ENCODE data around the gene TATDN2. TPM values are rescaled to one million over a fixed set of nuclear protein-coding genes. Genes with fewer than 3 reads are reported as not detected.

The TATDN2 gene
- total and polyA plus RNA-seq, 2 experiments from 2014 or later = 9.3 to 22.6 TPM

GRCh38 chr3:10279384-10280176, 31.3 kb downstream of the TATDN2 start:
- TF ChIP-seq EZH2phosphoT487 (IDR thresholded peaks at IDR 0.05; ENCODE audit: low read depth, severe bottlenecking, unreplicated experiment) = no peak
- TF ChIP-seq, protein P1, sequence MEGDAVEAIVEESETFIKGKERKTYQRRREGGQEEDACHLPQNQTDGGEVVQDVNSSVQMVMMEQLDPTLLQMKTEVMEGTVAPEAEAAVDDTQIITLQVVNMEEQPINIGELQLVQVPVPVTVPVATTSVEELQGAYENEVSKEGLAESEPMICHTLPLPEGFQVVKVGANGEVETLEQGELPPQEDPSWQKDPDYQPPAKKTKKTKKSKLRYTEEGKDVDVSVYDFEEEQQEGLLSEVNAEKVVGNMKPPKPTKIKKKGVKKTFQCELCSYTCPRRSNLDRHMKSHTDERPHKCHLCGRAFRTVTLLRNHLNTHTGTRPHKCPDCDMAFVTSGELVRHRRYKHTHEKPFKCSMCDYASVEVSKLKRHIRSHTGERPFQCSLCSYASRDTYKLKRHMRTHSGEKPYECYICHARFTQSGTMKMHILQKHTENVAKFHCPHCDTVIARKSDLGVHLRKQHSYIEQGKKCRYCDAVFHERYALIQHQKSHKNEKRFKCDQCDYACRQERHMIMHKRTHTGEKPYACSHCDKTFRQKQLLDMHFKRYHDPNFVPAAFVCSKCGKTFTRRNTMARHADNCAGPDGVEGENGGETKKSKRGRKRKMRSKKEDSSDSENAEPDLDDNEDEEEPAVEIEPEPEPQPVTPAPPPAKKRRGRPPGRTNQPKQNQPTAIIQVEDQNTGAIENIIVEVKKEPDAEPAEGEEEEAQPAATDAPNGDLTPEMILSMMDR (IDR thresholded peaks at IDR 0.05; ENCODE audit: poor library complexity) = no peak
- TF ChIP-seq EZH2 (IDR thresholded peaks at IDR 0.05; ENCODE audit: borderline replicate concordance) = no peak
- no peak overlapping the region for H3K4me2 ChIP-seq
- H3K27ac ChIP-seq = no peak overlapping the region
- 96% methylated on average over 13 of the region's 13 CpGs for WGBS (ENCODE audit: low lambda C conversion rate, missing lambda C conversion rate)
- H3K36me3 ChIP-seq (replicated peaks; ENCODE audit: insufficient read depth, low read depth) = no peaks in the 10 kb centered on the region
- no peak overlapping the region for H3K4me3 ChIP-seq
- no peak overlapping the region for H2AFZ ChIP-seq
- no peaks in the 10 kb centered on the region for H3K9me2 ChIP-seq (replicated peaks; ENCODE audit: insufficient read depth)
- H3K27me3 ChIP-seq = no peaks in the 10 kb centered on the region
- H3K4me1 ChIP-seq (ENCODE audit: insufficient read depth) = no peaks in the 10 kb centered on the region
- peaks cover 5% of the 10 kb centered on the region for H4K20me1 ChIP-seq (ENCODE audit: insufficient read depth, poor library complexity, severe bottlenecking)
- no peaks in the 10 kb centered on the region for H3K9me3 ChIP-seq (ENCODE audit: low read depth)
- peaks cover 22% of the 10 kb centered on the region for H3K79me2 ChIP-seq
- DNase-seq (ENCODE audit: low spot score) = no peak

DNA sequence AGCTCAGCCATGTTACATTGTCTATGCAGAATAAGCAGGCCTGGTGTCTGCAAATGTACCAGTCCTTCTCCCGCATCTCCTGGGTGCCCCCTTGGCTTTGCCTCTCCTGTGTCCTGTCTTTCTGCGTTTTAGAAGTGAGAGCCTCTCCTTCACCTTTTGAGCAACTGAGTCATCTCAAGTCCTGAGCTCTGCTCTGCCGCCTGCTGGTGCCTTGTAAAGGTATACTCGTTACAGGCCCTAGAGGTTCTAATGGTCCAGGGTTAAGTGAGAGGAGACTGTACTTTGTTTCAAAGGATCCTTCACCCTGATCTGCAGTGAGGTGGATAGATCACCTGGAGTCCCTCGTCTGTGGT, 31.9 kb downstream of the TATDN2 start:
- H3K79me2 ChIP-seq = peaks cover 17% of the 10 kb centered on the region
- H3K9me3 ChIP-seq (ENCODE audit: low read depth) = no peaks in the 10 kb centered on the region
- no peaks in the 10 kb centered on the region for H3K9me2 ChIP-seq (replicated peaks; ENCODE audit: insufficient read depth)
- no peaks in the 10 kb centered on the region for H3K27me3 ChIP-seq
- no peaks in the 10 kb centered on the region for H3K36me3 ChIP-seq (replicated peaks; ENCODE audit: insufficient read depth, low read depth)
- no peak overlapping the region for H3K4me3 ChIP-seq
- H3K4me1 ChIP-seq (ENCODE audit: insufficient read depth) = no peaks in the 10 kb centered on the region
- H4K20me1 ChIP-seq (ENCODE audit: insufficient read depth, poor library complexity, severe bottlenecking) = peaks cover 5% of the 10 kb centered on the region
- TF ChIP-seq, protein P1 (IDR thresholded peaks at IDR 0.05; ENCODE audit: poor library complexity) = no peak
- TF ChIP-seq EZH2phosphoT487 (IDR thresholded peaks at IDR 0.05; ENCODE audit: low read depth, severe bottlenecking, unreplicated experiment) (no peak), EZH2 (IDR thresholded peaks at IDR 0.05; ENCODE audit: borderline replicate concordance) (no peak)
- no peak overlapping the region for H3K27ac ChIP-seq
- no peak overlapping the region for H3K4me2 ChIP-seq
- 83% methylated on average over 5 of the region's 5 CpGs for WGBS (ENCODE audit: low lambda C conversion rate, missing lambda C conversion rate)
- DNase-seq (ENCODE audit: low spot score) = no peak
- no peak overlapping the region for H2AFZ ChIP-seq

DNA sequence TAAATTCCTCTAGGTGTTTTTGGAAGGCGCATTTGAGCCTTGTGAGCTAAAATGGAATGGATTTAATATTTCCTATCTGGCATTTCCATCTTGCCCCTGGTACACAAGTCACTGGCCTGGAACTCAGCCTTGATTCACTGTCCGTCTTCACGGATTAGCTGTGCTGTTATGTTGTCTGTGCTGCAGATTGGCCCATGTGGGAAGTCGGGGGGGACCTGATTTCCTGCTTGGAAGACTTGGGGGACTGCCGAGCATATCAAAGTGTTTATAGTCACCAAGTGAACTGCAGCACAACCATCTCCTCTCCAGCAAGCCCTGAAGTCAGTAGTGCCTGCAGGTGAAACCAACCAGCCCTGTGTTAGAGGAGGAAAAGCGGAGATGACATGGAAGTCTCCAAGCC, 32.3 kb downstream of the TATDN2 start:
- Histone ChIP-seq H3K9me3 (ENCODE audit: low read depth) (no peaks in the 10 kb centered on the region), H3K9me2 (replicated peaks; ENCODE audit: insufficient read depth) (no peaks in the 10 kb centered on the region), H3K36me3 (replicated peaks; ENCODE audit: insufficient read depth, low read depth) (no peaks in the 10 kb centered on the region), H3K4me3 (no peak overlapping the region), H3K27me3 (no peaks in the 10 kb centered on the region), H3K79me2 (peaks cover 16% of the 10 kb centered on the region), H3K4me1 (ENCODE audit: insufficient read depth) (no peaks in the 10 kb centered on the region), H3K27ac (no peak overlapping the region), H4K20me1 (ENCODE audit: insufficient read depth, poor library complexity, severe bottlenecking) (peaks cover 5% of the 10 kb centered on the region), H3K4me2 (no peak overlapping the region), H2AFZ (no peak overlapping the region)
- DNase-seq (ENCODE audit: low spot score) = no peak
- 95% methylated on average over 6 of the region's 6 CpGs for WGBS (ENCODE audit: low lambda C conversion rate, missing lambda C conversion rate)
- no peak for TF ChIP-seq EZH2 (IDR thresholded peaks at IDR 0.05; ENCODE audit: borderline replicate concordance)
- no peak for TF ChIP-seq EZH2phosphoT487 (IDR thresholded peaks at IDR 0.05; ENCODE audit: low read depth, severe bottlenecking, unreplicated experiment)
- TF ChIP-seq, protein P1 (IDR thresholded peaks at IDR 0.05; ENCODE audit: poor library complexity) = no peak
